Breast epithelium (tissue), 3 donors: Measurements from ENCODE around the gene SCGB2A2.

Experiments
- CTCF ChIP-seq, 3 donors: fragments of 450-650 bp; IDR thresholded peaks; one replicate each; pipeline ENCODE4 v1.5.1; 2016 to 2017; ENCODE audit warnings: antibody characterized with exemption in 3 of 3, mild to moderate bottlenecking in 3 of 3, moderate library complexity in 3 of 3
- POLR2AphosphoS5 ChIP-seq, 3 donors: sonication (generic); formaldehyde crosslinking; IDR thresholded peaks; one replicate each; pipeline ENCODE4 v1.6.1; 2017; ENCODE audit warnings: antibody characterized with exemption in 3 of 3

- TF ChIP-seq CTCF (IDR thresholded peaks at IDR 0.05) (no peak), POLR2AphosphoS5 (IDR thresholded peaks at IDR 0.05) (no peak)
Observed at GRCh38 chr11:62322524-62322923, 52.6 kb downstream of the SCGB2A2 start.
